ENCODE measurements around the gene IL6.

The IL6 gene

GRCh38 chr7:22712999-22713398 is 14.0 kb upstream of the IL6 start:
- no peaks in the 10 kb centered on the region for H3K36me3 ChIP-seq (ENCODE audit: insufficient read depth)
- H3K4me1 ChIP-seq (ENCODE audit: low read depth, poor library complexity, severe bottlenecking) = peaks cover 17% of the 10 kb centered on the region
- no peaks in the 10 kb centered on the region for H3K27me3 ChIP-seq (ENCODE audit: insufficient read depth, low read depth)
- H2AFZ ChIP-seq (ENCODE audit: low read depth) = no peak overlapping the region
- TF ChIP-seq CTCF (conservative IDR thresholded peaks at IDR 0.05; ENCODE audit: low read depth, low read length) = no peak
- no peak overlapping the region for H3K9ac ChIP-seq
- H4K20me1 ChIP-seq (ENCODE audit: insufficient read depth) = no peaks in the 10 kb centered on the region
- no peak overlapping the region for H3K27ac ChIP-seq
- H3K79me2 ChIP-seq (ENCODE audit: insufficient read depth, low read depth) = no peaks in the 10 kb centered on the region
- peak overlapping the region; percentile 27; the same call in 1 of the 2 replicates for H3K4me2 ChIP-seq
- H3K4me3 ChIP-seq (IDR thresholded peaks at IDR 0.05; ENCODE audit: insufficient read depth, low read depth, low read length) = no peak overlapping the region

GRCh38 chr7:22713463-22713862 is 13.5 kb upstream of the IL6 start:
- Histone ChIP-seq H3K4me1 (ENCODE audit: low read depth, poor library complexity, severe bottlenecking) (peaks cover 17% of the 10 kb centered on the region), H3K9ac (no peak overlapping the region), H3K4me3 (IDR thresholded peaks at IDR 0.05; ENCODE audit: insufficient read depth, low read depth, low read length) (no peak overlapping the region), H3K27me3 (ENCODE audit: insufficient read depth, low read depth) (no peaks in the 10 kb centered on the region), H3K79me2 (ENCODE audit: insufficient read depth, low read depth) (no peaks in the 10 kb centered on the region), H3K27ac (no peak overlapping the region), H2AFZ (ENCODE audit: low read depth) (no peak overlapping the region), H3K4me2 (peak overlapping the region; percentile 27; the same call in 1 of the 2 replicates), H3K36me3 (ENCODE audit: insufficient read depth) (no peaks in the 10 kb centered on the region), H4K20me1 (ENCODE audit: insufficient read depth) (no peaks in the 10 kb centered on the region)
- no peak for TF ChIP-seq CTCF (conservative IDR thresholded peaks at IDR 0.05; ENCODE audit: low read depth, low read length)

GRCh38 chr7:22715969-22716368 is 11.0 kb upstream of the IL6 start:
- Histone ChIP-seq H3K27me3 (ENCODE audit: insufficient read depth, low read depth) (no peaks in the 10 kb centered on the region), H3K4me2 (no peak overlapping the region), H4K20me1 (ENCODE audit: insufficient read depth) (no peaks in the 10 kb centered on the region), H2AFZ (ENCODE audit: low read depth) (no peak overlapping the region), H3K4me3 (IDR thresholded peaks at IDR 0.05; ENCODE audit: insufficient read depth, low read depth, low read length) (no peak overlapping the region), H3K27ac (no peak overlapping the region), H3K9ac (no peak overlapping the region), H3K79me2 (ENCODE audit: insufficient read depth, low read depth) (no peaks in the 10 kb centered on the region), H3K36me3 (ENCODE audit: insufficient read depth) (no peaks in the 10 kb centered on the region), H3K4me1 (ENCODE audit: low read depth, poor library complexity, severe bottlenecking) (peaks cover 17% of the 10 kb centered on the region)
- no peak for TF ChIP-seq CTCF (conservative IDR thresholded peaks at IDR 0.05; ENCODE audit: low read depth, low read length)

- Histone ChIP-seq H2AFZ (ENCODE audit: low read depth) (no peak overlapping the region), H3K36me3 (ENCODE audit: insufficient read depth) (no peaks in the 10 kb centered on the region), H3K4me3 (IDR thresholded peaks at IDR 0.05; ENCODE audit: insufficient read depth, low read depth, low read length) (no peak overlapping the region), H3K79me2 (ENCODE audit: insufficient read depth, low read depth) (no peaks in the 10 kb centered on the region), H4K20me1 (ENCODE audit: insufficient read depth) (no peaks in the 10 kb centered on the region), H3K27me3 (ENCODE audit: insufficient read depth, low read depth) (no peaks in the 10 kb centered on the region), H3K4me1 (ENCODE audit: low read depth, poor library complexity, severe bottlenecking) (peaks cover 16% of the 10 kb centered on the region), H3K9ac (no peak overlapping the region), H3K4me2 (no peak overlapping the region), H3K27ac (no peak overlapping the region)
- TF ChIP-seq CTCF (conservative IDR thresholded peaks at IDR 0.05; ENCODE audit: low read depth, low read length) = no peak
Measured at GRCh38 chr7:22717760-22718159, 9.2 kb upstream of the IL6 start.

Data from KMS-11 (cell line).